Measurements from ENCODE around the gene CNBD2.

DNA sequence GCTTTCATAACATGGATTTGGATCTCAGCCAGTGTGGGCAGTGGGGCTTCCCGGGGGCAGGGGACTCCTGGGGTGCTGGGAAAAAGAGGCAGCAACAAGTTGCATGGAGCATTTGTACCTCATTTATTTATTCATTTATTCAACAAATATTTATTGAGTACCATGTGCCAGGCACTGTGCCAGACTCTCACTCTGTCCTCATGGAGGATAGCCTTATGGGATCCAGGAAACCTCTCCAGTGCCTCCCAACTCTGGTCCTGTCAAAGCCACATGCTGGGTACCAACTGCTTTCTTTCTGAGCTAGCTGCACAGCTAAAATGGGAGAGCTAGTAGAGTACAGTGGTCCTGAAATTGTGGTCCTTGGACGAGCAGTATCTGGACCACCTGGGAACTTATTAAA lies 98.4 kb downstream of the CNBD2 start:
- no peak for TF ChIP-seq CTCF (IDR thresholded peaks at IDR 0.05)
- TF ChIP-seq POLR2AphosphoS5 (IDR thresholded peaks at IDR 0.05), result no peak
- no peak for TF ChIP-seq POLR2A (IDR thresholded peaks at IDR 0.05)

All from sigmoid colon (tissue), 4 donors.